Parathyroid adenoma (tissue), 2 donors: ENCODE data around the gene PRRC2B.

Experiments
- H2AFZ ChIP-seq: fragments of 300-600 bp; sonication (generic); one replicate; pipeline ENCODE4 v1.7.0; 2017; ENCODE audit warnings: antibody characterized with exemption, mild to moderate bottlenecking
- H3K27ac ChIP-seq: fragments of 300-600 bp; sonication (generic); one replicate; pipeline ENCODE4 v1.7.0; 2017
- H3K27me3 ChIP-seq: fragments of 300-600 bp; sonication (generic); one replicate; pipeline ENCODE4 v1.7.0; 2017; ENCODE audit warnings: low read length; ENCODE audit not compliant: control insufficient read depth, insufficient read depth
- H3K36me3 ChIP-seq: fragments of 300-600 bp; sonication (generic); one replicate; pipeline ENCODE4 v1.7.0; 2017; ENCODE audit warnings: low read length; ENCODE audit not compliant: control insufficient read depth, insufficient read depth
- H3K4me1 ChIP-seq: fragments of 300-600 bp; sonication (generic); one replicate; pipeline ENCODE4 v1.7.0; 2017; ENCODE audit warnings: control low read depth
- H3K4me2 ChIP-seq: fragments of 300-600 bp; sonication (generic); one replicate; pipeline ENCODE4 v1.7.0; 2017; ENCODE audit warnings: low read length
- H3K4me3 ChIP-seq: fragments of 300-600 bp; sonication (generic); one replicate; pipeline ENCODE4 v1.7.0; 2017; ENCODE audit warnings: low read depth, low read length
- H3K79me2 ChIP-seq: fragments of 300-600 bp; sonication (generic); one replicate; pipeline ENCODE4 v1.7.0; 2017; ENCODE audit warnings: control low read depth
- H3K9ac ChIP-seq: fragments of 300-600 bp; sonication (generic); one replicate; pipeline ENCODE4 v1.7.0; 2017; ENCODE audit warnings: mild to moderate bottlenecking
- H3K9me3 ChIP-seq: fragments of 300-600 bp; sonication (generic); one replicate; pipeline ENCODE4 v1.7.0; 2017; ENCODE audit warnings: low read length; ENCODE audit not compliant: control insufficient read depth
- CTCF ChIP-seq: fragments of 300-600 bp; sonication (generic); IDR thresholded peaks from one replicate; pipeline ENCODE4 v1.7.0; 2017; ENCODE audit warnings: antibody characterized with exemption, mild to moderate bottlenecking
- donor health status: primary hyperparathyroidism.

The PRRC2B gene

GRCh38 chr9:131434673-131435072, 40.8 kb downstream of the PRRC2B start:
- no peak overlapping the region for H2AFZ ChIP-seq
- no peak for TF ChIP-seq CTCF

GRCh38 chr9:131436376-131436775, 42.5 kb downstream of the PRRC2B start:
- Histone ChIP-seq H3K27ac (no peak overlapping the region), H3K36me3 (no peaks in the 10 kb centered on the region), H3K4me3 (no peak overlapping the region), H3K4me2 (no peak overlapping the region), H3K79me2 (peaks cover 17% of the 10 kb centered on the region), H2AFZ (no peak overlapping the region), H3K9me3 (no peaks in the 10 kb centered on the region), H3K4me1 (peaks cover 2% of the 10 kb centered on the region), H3K9ac (no peak overlapping the region), H3K27me3 (no peaks in the 10 kb centered on the region)
- no peak for TF ChIP-seq CTCF

More at GRCh38 chr9:131434673-131435072, 40.8 kb downstream of the PRRC2B start:
- Histone ChIP-seq H3K36me3 (no peaks in the 10 kb centered on the region), H3K9me3 (no peaks in the 10 kb centered on the region), H3K4me3 (no peak overlapping the region), H3K27ac (no peak overlapping the region), H3K4me1 (peaks cover 2% of the 10 kb centered on the region), H3K79me2 (peaks cover 24% of the 10 kb centered on the region), H3K4me2 (peak overlapping the region; percentile 45), H3K9ac (no peak overlapping the region), H3K27me3 (no peaks in the 10 kb centered on the region)

GRCh38 chr9:131436865-131437271, 43.0 kb downstream of the PRRC2B start:
- H3K27me3 ChIP-seq: no peaks in the 10 kb centered on the region
- no peaks in the 10 kb centered on the region for H3K36me3 ChIP-seq
- no peak overlapping the region for H3K9ac ChIP-seq
- peak overlapping the region; percentile 1 for H3K4me2 ChIP-seq
- H3K9me3 ChIP-seq: no peaks in the 10 kb centered on the region
- TF ChIP-seq CTCF: no peak
- peaks cover 17% of the 10 kb centered on the region for H3K79me2 ChIP-seq
- H2AFZ ChIP-seq: no peak overlapping the region
- no peak overlapping the region for H3K27ac ChIP-seq
- peaks cover 2% of the 10 kb centered on the region for H3K4me1 ChIP-seq
- H3K4me3 ChIP-seq: no peak overlapping the region

GRCh38 chr9:131438190-131438589, 44.3 kb downstream of the PRRC2B start:
- TF ChIP-seq CTCF: no peak
- no peak overlapping the region for H2AFZ ChIP-seq
- no peak overlapping the region for H3K4me2 ChIP-seq
- H3K27ac ChIP-seq: no peak overlapping the region
- no peaks in the 10 kb centered on the region for H3K9me3 ChIP-seq
- peaks cover 2% of the 10 kb centered on the region for H3K4me1 ChIP-seq
- H3K27me3 ChIP-seq: no peaks in the 10 kb centered on the region
- H3K36me3 ChIP-seq: no peaks in the 10 kb centered on the region
- no peak overlapping the region for H3K4me3 ChIP-seq
- H3K9ac ChIP-seq: no peak overlapping the region
- peaks cover 6% of the 10 kb centered on the region for H3K79me2 ChIP-seq

GRCh38 chr9:131439224-131439623, 45.3 kb downstream of the PRRC2B start:
- Histone ChIP-seq H3K4me3 (no peak overlapping the region), H3K9me3 (no peaks in the 10 kb centered on the region), H3K36me3 (no peaks in the 10 kb centered on the region), H3K4me1 (peaks cover 2% of the 10 kb centered on the region), H3K4me2 (no peak overlapping the region), H2AFZ (no peak overlapping the region), H3K9ac (no peak overlapping the region), H3K79me2 (peaks cover under 1% of the 10 kb centered on the region), H3K27ac (no peak overlapping the region), H3K27me3 (no peaks in the 10 kb centered on the region)
- no peak for TF ChIP-seq CTCF
